Lower leg skin (tissue), 3 donors: ENCODE results near the gene SESN1.

Source experiments
- POLR2A ChIP-seq, 2 donors: fragments of 450-650 bp; IDR thresholded peaks; one replicate each; pipeline ENCODE4 v1.6.1; 2016 to 2017; ENCODE audit warnings: antibody characterized with exemption in 2 of 2, mild to moderate bottlenecking in 1 of 2, moderate library complexity in 1 of 2
- TF ChIP-seq, protein P1 (sequence below), 3 donors: fragments of 450-650 bp; IDR thresholded peaks; one replicate each; pipeline ENCODE4 v1.5.1; 2016; ENCODE audit warnings: antibody characterized with exemption in 3 of 3, mild to moderate bottlenecking in 3 of 3, moderate library complexity in 2 of 3

DNA sequence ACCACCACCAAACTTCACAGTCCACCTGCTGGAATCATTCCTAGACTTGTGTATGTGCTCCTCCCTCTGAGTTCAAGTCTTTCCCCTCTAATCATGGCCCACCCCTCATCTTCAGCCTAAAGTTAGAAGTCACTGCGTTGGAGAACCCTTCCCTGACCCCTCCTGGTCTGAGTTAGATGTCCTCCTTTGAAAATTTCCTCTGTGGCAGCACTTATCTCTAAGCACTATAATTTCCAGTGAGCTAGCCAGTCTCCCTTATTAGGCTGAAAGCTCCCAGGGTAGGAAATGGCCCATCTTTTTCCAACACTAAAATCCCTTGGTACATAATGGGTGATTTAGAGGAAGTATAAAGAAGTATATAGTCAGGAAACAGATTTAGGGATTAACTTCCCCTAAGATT is 63.2 kb downstream of the SESN1 start:
- TF ChIP-seq, protein P1, sequence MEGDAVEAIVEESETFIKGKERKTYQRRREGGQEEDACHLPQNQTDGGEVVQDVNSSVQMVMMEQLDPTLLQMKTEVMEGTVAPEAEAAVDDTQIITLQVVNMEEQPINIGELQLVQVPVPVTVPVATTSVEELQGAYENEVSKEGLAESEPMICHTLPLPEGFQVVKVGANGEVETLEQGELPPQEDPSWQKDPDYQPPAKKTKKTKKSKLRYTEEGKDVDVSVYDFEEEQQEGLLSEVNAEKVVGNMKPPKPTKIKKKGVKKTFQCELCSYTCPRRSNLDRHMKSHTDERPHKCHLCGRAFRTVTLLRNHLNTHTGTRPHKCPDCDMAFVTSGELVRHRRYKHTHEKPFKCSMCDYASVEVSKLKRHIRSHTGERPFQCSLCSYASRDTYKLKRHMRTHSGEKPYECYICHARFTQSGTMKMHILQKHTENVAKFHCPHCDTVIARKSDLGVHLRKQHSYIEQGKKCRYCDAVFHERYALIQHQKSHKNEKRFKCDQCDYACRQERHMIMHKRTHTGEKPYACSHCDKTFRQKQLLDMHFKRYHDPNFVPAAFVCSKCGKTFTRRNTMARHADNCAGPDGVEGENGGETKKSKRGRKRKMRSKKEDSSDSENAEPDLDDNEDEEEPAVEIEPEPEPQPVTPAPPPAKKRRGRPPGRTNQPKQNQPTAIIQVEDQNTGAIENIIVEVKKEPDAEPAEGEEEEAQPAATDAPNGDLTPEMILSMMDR (IDR thresholded peaks at IDR 0.05), result no peak
- no peak for TF ChIP-seq POLR2A (IDR thresholded peaks at IDR 0.05)
